Activated CD4-positive, alpha-beta memory T cell treated with anti-CD3 and anti-CD28 coated beads for 36 hours (primary cell): ENCODE measurements around the gene IL36RN. TPM values are rescaled to one million over a fixed set of nuclear protein-coding genes. Genes with fewer than 3 reads are reported as not detected.

Experiments
- CTCF ChIA-PET: fragments of 350-600 bp; sonication (Branson Sonifier 250); formaldehyde crosslinking; loops from one replicate; lab custom pipeline; 2021; ENCODE audit warnings: antibody characterized with exemption, inconsistent platforms; lab: Charles Lee
- POLR2A ChIA-PET: fragments of 350-600 bp; sonication (Branson Sonifier 250); formaldehyde crosslinking; loops from one replicate; lab custom pipeline; 2021; ENCODE audit warnings: antibody characterized with exemption; lab: Charles Lee
- DNase-seq: peaks from one replicate; pipeline ENCODE4 v3.0.0-alpha.2; 2020
- H3K27ac Mint-ChIP-seq: one replicate; pipeline ENCODE4 v1.8.0; 2021; ENCODE audit warnings: mixed read lengths
- H3K27me3 Mint-ChIP-seq: one replicate; pipeline ENCODE4 v1.8.0; 2021; ENCODE audit warnings: mixed read lengths
- H3K36me3 Mint-ChIP-seq: one replicate; pipeline ENCODE4 v1.8.0; 2021; ENCODE audit warnings: mixed read lengths
- H3K4me1 Mint-ChIP-seq: one replicate; pipeline ENCODE4 v1.8.0; 2021; ENCODE audit warnings: low read depth, mixed read lengths
- H3K4me3 Mint-ChIP-seq: one replicate; pipeline ENCODE4 v1.8.0; 2021; ENCODE audit warnings: mild to moderate bottlenecking, mixed read lengths
- H3K9me3 Mint-ChIP-seq: one replicate; pipeline ENCODE4 v1.8.0; 2021; ENCODE audit warnings: mixed read lengths
- intact Hi-C: fragments of 100-400 bp; cut with micrococcal nuclease; formaldehyde crosslinking; loops from one replicate; pipeline ENCODE4 v1.15.1; 2023
- total RNA-seq, 2 experiments: library from RNA; stranded (reverse); gene quantifications; one replicate each; pipeline ENCODE4 v1.2.3, GENCODE V29; 2021

IL36RN gene
- total RNA-seq, 2 experiments from 2014 or later: not detected

- intact Hi-C loops: no loop called here
- no peak overlapping the region for H3K27ac Mint-ChIP-seq
- H3K9me3 Mint-ChIP-seq: no peaks in the 10 kb centered on the region
- H3K27me3 Mint-ChIP-seq: peaks cover 3% of the 10 kb centered on the region
- no peaks in the 10 kb centered on the region for H3K36me3 Mint-ChIP-seq
- CTCF ChIA-PET: interaction anchor here (0.9 to 14.3 kb wide), 7 partner anchors 61 to 331 kb away, joined by 3 to 239 read pairs (median 4); no protein-coding TSS in a partner anchor
- no peak overlapping the region for H3K4me3 Mint-ChIP-seq
- DNase-seq: no peak
- POLR2A ChIA-PET: interaction anchor here (1.5 kb wide), 1 partner anchor 18 kb away, joined by 3 read pairs; the partner anchor contains the start of gene IL36RN
- H3K4me1 Mint-ChIP-seq: peaks cover 4% of the 10 kb centered on the region
These were observed 18.1 kb downstream of the IL36RN start for GRCh38 chr2:113076954-113077669.

GRCh38 chr2:113077921-113078320 is 18.9 kb downstream of the IL36RN start:
- Mint-ChIP-seq H3K4me1 (peaks cover 4% of the 10 kb centered on the region), H3K27ac (no peak overlapping the region), H3K9me3 (no peaks in the 10 kb centered on the region), H3K36me3 (no peaks in the 10 kb centered on the region), H3K27me3 (peaks cover 3% of the 10 kb centered on the region), H3K4me3 (no peak overlapping the region)
- intact Hi-C loops: no loop called here
- CTCF ChIA-PET: interaction anchor here (0.6 to 14.3 kb wide), 6 partner anchors 19 to 293 kb away, joined by 3 to 239 read pairs (median 4); partner anchors contain the start of gene IL36RN
- POLR2A ChIA-PET: no interaction called here
- no peak for DNase-seq

GRCh38 chr2:113078350-113078839 is 19.4 kb downstream of the IL36RN start:
- H3K27me3 Mint-ChIP-seq: peaks cover 7% of the 10 kb centered on the region
- H3K4me3 Mint-ChIP-seq: no peak overlapping the region
- H3K27ac Mint-ChIP-seq: no peak overlapping the region
- H3K36me3 Mint-ChIP-seq: no peaks in the 10 kb centered on the region
- ChIA-PET CTCF (interaction anchor here (0.6 to 14.3 kb wide), 6 partner anchors 20 to 292 kb away, joined by 4 to 239 read pairs (median 5); partner anchors contain the start of gene IL36RN), POLR2A (no interaction called here)
- H3K9me3 Mint-ChIP-seq: no peaks in the 10 kb centered on the region
- peaks cover 8% of the 10 kb centered on the region for H3K4me1 Mint-ChIP-seq
- intact Hi-C loops: no loop called here
- no peak for DNase-seq

- peaks cover 7% of the 10 kb centered on the region for H3K27me3 Mint-ChIP-seq
- CTCF ChIA-PET: interaction anchor here (1.0 to 14.3 kb wide), 21 partner anchors 10 to 311 kb away, joined by 3 to 239 read pairs (median 8); partner anchors contain the start of genes IL36RN and PSD4
- H3K9me3 Mint-ChIP-seq: no peaks in the 10 kb centered on the region
- peaks cover 11% of the 10 kb centered on the region for H3K4me1 Mint-ChIP-seq
- no peak for DNase-seq
- POLR2A ChIA-PET: no interaction called here
- intact Hi-C loops: no loop called here
- no peak overlapping the region for H3K27ac Mint-ChIP-seq
- H3K36me3 Mint-ChIP-seq: no peaks in the 10 kb centered on the region
- no peak overlapping the region for H3K4me3 Mint-ChIP-seq
These were observed 20.1 kb downstream of the IL36RN start for GRCh38 chr2:113079131-113079530.

GRCh38 chr2:113080134-113080533 is 21.1 kb downstream of the IL36RN start:
- Mint-ChIP-seq H3K9me3 (no peaks in the 10 kb centered on the region), H3K4me3 (no peak overlapping the region), H3K36me3 (no peaks in the 10 kb centered on the region), H3K27me3 (peaks cover 7% of the 10 kb centered on the region), H3K27ac (no peak overlapping the region), H3K4me1 (peaks cover 11% of the 10 kb centered on the region)
- POLR2A ChIA-PET: interaction anchor here (0.6 to 1.0 kb wide), 2 partner anchors 28 to 101 kb away, joined by 3 to 5 read pairs; partner anchors contain the start of gene IL36B
- peak; percentile 74 for DNase-seq
- CTCF ChIA-PET: interaction anchor here (0.6 to 14.3 kb wide), 54 partner anchors 9 to 310 kb away, joined by 3 to 239 read pairs (median 5); partner anchors contain the start of genes IL1RN, IL36RN and PSD4
- intact Hi-C loops: loop anchor here (1.0 to 5.0 kb wide), 4 partner anchors 57 to 312 kb away; no protein-coding TSS in a partner anchor

- H3K9me3 Mint-ChIP-seq: no peaks in the 10 kb centered on the region
- peaks cover 10% of the 10 kb centered on the region for H3K4me1 Mint-ChIP-seq
- H3K27ac Mint-ChIP-seq: no peak overlapping the region
- peaks cover 9% of the 10 kb centered on the region for H3K27me3 Mint-ChIP-seq
- intact Hi-C loops: loop anchor here (5.0 kb wide), 1 partner anchor 311 kb away; no protein-coding TSS in a partner anchor
- POLR2A ChIA-PET: interaction anchor here (1.2 kb wide), 1 partner anchor 97 kb away, joined by 3 read pairs; no protein-coding TSS in a partner anchor
- no peak for DNase-seq
- H3K4me3 Mint-ChIP-seq: no peak overlapping the region
- CTCF ChIA-PET: interaction anchor here (0.6 to 14.3 kb wide), 4 partner anchors 16 to 67 kb away, joined by 3 to 239 read pairs (median 8); no protein-coding TSS in a partner anchor
- no peaks in the 10 kb centered on the region for H3K36me3 Mint-ChIP-seq
These were observed 22.7 kb downstream of the IL36RN start for GRCh38 chr2:113081488-113082210.

- Mint-ChIP-seq H3K4me3 (no peak overlapping the region), H3K4me1 (peaks cover 10% of the 10 kb centered on the region), H3K9me3 (peaks cover 3% of the 10 kb centered on the region), H3K27ac (no peak overlapping the region), H3K27me3 (peaks cover 12% of the 10 kb centered on the region), H3K36me3 (no peaks in the 10 kb centered on the region)
- peak; percentile 38 for DNase-seq
- ChIA-PET POLR2A (no interaction called here), CTCF (interaction anchor here (1.0 to 14.3 kb wide), 3 partner anchors 21 to 116 kb away, joined by 6 to 239 read pairs (median 12); no protein-coding TSS in a partner anchor)
- intact Hi-C loops: loop anchor here (5.0 kb wide), 1 partner anchor 309 kb away; no protein-coding TSS in a partner anchor
These were observed 24.3 kb downstream of the IL36RN start for GRCh38 chr2:113083296-113083695.

- no peak for DNase-seq
- no peak overlapping the region for H3K4me3 Mint-ChIP-seq
- H3K27ac Mint-ChIP-seq: no peak overlapping the region
- ChIA-PET POLR2A (no interaction called here), CTCF (interaction anchor here (0.6 to 14.3 kb wide), 21 partner anchors 12 to 542 kb away, joined by 3 to 239 read pairs (median 3); no protein-coding TSS in a partner anchor)
- intact Hi-C loops: loop anchor here (1.0 to 5.0 kb wide), 7 partner anchors 20 to 308 kb away; no protein-coding TSS in a partner anchor
- H3K27me3 Mint-ChIP-seq: peaks cover 12% of the 10 kb centered on the region
- H3K9me3 Mint-ChIP-seq: peaks cover 3% of the 10 kb centered on the region
- H3K36me3 Mint-ChIP-seq: no peaks in the 10 kb centered on the region
- peaks cover 10% of the 10 kb centered on the region for H3K4me1 Mint-ChIP-seq
These were observed 25.4 kb downstream of the IL36RN start for GRCh38 chr2:113084249-113085000.

- intact Hi-C loops: loop anchor here (2.0 kb wide), 4 partner anchors 19 to 119 kb away; no protein-coding TSS in a partner anchor
- Mint-ChIP-seq H3K27ac (no peak overlapping the region), H3K4me3 (no peak overlapping the region), H3K36me3 (no peaks in the 10 kb centered on the region), H3K4me1 (peaks cover 10% of the 10 kb centered on the region), H3K9me3 (peaks cover 3% of the 10 kb centered on the region), H3K27me3 (peaks cover 11% of the 10 kb centered on the region)
- CTCF ChIA-PET: interaction anchor here (0.9 to 14.3 kb wide), 8 partner anchors 13 to 119 kb away, joined by 3 to 239 read pairs (median 5); no protein-coding TSS in a partner anchor
- POLR2A ChIA-PET: no interaction called here
- DNase-seq: no peak
These were observed 26.5 kb downstream of the IL36RN start for GRCh38 chr2:113085542-113085941.

GRCh38 chr2:113088213-113088992 is 29.4 kb downstream of the IL36RN start:
- CTCF ChIA-PET: interaction anchor here (1.2 to 3.0 kb wide), 3 partner anchors 8 to 110 kb away, joined by 4 to 22 read pairs (median 5); no protein-coding TSS in a partner anchor
- intact Hi-C loops: no loop called here
- POLR2A ChIA-PET: no interaction called here

More at GRCh38 chr2:113088213-113088992, 29.4 kb downstream of the IL36RN start:
- Mint-ChIP-seq H3K36me3 (no peaks in the 10 kb centered on the region), H3K27me3 (peaks cover 5% of the 10 kb centered on the region), H3K27ac (no peak overlapping the region), H3K4me3 (no peak overlapping the region), H3K9me3 (peaks cover 3% of the 10 kb centered on the region), H3K4me1 (peaks cover 6% of the 10 kb centered on the region)
- DNase-seq: no peak
